Stomach (tissue), 4 donors: ENCODE measurements around the gene PLCB1.

Experiments
- POLR2AphosphoS5 ChIP-seq, 3 donors: sonication (generic); formaldehyde crosslinking; IDR thresholded peaks; one replicate each; pipeline ENCODE4 v1.6.1; 2016; ENCODE audit warnings: antibody characterized with exemption in 3 of 3
- TF ChIP-seq, protein P1 (sequence below), 7 experiments: fragments of 450-650 bp in 4 of 7; fragments of 200-600 bp in 3 of 7; sonication (generic) in 3 of 7; IDR thresholded peaks; one replicate each; pipeline ENCODE4 v1.5.1; 2016 to 2019; ENCODE audit warnings: antibody characterized with exemption in 7 of 7, control low read depth in 2 of 7, mild to moderate bottlenecking in 1 of 7

DNA sequence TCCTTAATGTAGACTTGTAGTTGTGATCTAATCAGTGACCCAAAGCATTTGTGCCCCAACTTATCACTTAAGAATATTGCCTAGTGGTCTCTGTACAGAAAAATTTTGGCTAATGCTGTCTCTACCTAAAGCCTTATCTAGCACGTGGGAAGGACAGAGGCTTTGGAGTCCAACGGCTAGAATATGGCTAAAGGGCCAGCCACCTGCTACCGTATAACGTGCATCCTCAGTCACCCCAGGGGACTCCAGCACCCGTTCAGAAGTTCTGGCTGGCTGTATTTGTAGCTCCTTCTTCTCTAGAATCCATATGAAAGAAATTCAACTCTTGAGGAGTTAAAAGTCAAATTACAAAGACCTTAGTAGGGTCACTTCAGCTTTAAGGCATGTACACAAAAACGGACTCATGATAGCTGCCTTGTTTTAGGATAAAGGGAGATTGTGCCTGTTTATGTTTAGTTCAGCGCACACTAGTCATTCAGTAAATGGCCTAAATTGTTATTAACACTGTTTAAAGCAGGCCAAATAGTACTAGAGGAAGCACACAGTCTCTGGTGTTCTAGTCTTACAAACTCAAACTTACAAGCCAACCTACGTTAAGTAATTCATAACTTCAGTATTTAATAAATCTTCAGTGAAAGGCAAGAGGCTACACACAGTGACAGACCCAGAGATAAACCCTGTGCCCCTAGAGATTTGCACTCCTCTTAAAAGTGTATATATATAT is 529.3 kb downstream of the PLCB1 start:
- TF ChIP-seq, protein P1, sequence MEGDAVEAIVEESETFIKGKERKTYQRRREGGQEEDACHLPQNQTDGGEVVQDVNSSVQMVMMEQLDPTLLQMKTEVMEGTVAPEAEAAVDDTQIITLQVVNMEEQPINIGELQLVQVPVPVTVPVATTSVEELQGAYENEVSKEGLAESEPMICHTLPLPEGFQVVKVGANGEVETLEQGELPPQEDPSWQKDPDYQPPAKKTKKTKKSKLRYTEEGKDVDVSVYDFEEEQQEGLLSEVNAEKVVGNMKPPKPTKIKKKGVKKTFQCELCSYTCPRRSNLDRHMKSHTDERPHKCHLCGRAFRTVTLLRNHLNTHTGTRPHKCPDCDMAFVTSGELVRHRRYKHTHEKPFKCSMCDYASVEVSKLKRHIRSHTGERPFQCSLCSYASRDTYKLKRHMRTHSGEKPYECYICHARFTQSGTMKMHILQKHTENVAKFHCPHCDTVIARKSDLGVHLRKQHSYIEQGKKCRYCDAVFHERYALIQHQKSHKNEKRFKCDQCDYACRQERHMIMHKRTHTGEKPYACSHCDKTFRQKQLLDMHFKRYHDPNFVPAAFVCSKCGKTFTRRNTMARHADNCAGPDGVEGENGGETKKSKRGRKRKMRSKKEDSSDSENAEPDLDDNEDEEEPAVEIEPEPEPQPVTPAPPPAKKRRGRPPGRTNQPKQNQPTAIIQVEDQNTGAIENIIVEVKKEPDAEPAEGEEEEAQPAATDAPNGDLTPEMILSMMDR (IDR thresholded peaks at IDR 0.05): no peak
- no peak for TF ChIP-seq POLR2AphosphoS5 (IDR thresholded peaks at IDR 0.05)
